GM10266 (cell line): ENCODE results near the gene MGLL.
"Not testable (repeated sequence)": the region's sequence is repeated elsewhere in the genome, so short reads cannot be mapped to it uniquely, and the experiment has no call there.

Experiments
- DNase-seq: peaks from one replicate; pipeline ENCODE4 v3.0.0; 2012; ENCODE audit errors: extremely low spot score
- TF ChIP-seq, protein P1 (sequence below): IDR thresholded peaks from 2 replicates; pipeline ENCODE4 v1.5.1; 2012; ENCODE audit warnings: mild to moderate bottlenecking, low read depth; ENCODE audit not compliant: control insufficient read depth, insufficient read depth; ENCODE audit errors: missing control alignments

MGLL gene

GRCh38 chr3:127707851-127708411 lies 114.4 kb downstream of the MGLL start:
- TF ChIP-seq, protein P1, sequence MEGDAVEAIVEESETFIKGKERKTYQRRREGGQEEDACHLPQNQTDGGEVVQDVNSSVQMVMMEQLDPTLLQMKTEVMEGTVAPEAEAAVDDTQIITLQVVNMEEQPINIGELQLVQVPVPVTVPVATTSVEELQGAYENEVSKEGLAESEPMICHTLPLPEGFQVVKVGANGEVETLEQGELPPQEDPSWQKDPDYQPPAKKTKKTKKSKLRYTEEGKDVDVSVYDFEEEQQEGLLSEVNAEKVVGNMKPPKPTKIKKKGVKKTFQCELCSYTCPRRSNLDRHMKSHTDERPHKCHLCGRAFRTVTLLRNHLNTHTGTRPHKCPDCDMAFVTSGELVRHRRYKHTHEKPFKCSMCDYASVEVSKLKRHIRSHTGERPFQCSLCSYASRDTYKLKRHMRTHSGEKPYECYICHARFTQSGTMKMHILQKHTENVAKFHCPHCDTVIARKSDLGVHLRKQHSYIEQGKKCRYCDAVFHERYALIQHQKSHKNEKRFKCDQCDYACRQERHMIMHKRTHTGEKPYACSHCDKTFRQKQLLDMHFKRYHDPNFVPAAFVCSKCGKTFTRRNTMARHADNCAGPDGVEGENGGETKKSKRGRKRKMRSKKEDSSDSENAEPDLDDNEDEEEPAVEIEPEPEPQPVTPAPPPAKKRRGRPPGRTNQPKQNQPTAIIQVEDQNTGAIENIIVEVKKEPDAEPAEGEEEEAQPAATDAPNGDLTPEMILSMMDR = no peak
- no peak for DNase-seq

DNA sequence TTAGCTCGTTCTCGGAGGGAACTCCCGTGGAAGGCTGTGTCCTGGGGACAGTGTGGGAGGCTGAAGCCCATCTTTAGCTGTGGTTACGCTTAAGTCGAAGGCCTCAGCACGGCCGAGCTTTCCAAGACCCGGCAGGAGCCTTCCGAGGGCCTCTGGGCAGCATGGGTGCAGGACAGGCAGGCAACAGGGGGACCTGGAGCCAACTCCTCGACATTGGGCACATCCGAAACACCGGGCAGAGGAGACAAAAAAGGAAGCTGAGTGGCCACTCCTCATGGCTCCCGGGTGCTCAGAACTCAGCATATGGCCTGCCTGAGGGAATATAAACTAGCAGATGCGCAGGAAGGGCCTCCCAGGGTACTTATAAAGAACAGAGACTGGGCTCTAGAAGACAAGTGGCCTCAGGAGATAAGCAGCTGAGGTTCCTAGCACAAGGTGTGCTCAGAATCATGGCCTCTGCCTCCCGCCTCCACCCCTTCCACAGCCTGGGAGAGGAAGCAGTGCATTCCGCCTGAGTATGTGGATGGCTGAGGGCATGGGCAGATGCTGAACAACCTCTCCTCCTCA lies 115.4 kb downstream of the MGLL start:
- DNase-seq = no peak
- TF ChIP-seq, protein P1 = no peak

- TF ChIP-seq, protein P1 = no peak
- DNase-seq = no peak
Measured at GRCh38 chr3:127706312-127706711, 116.0 kb downstream of the MGLL start.

GRCh38 chr3:127704840-127705239 lies 117.5 kb downstream of the MGLL start:
- not testable (repeated sequence) for DNase-seq

DNA sequence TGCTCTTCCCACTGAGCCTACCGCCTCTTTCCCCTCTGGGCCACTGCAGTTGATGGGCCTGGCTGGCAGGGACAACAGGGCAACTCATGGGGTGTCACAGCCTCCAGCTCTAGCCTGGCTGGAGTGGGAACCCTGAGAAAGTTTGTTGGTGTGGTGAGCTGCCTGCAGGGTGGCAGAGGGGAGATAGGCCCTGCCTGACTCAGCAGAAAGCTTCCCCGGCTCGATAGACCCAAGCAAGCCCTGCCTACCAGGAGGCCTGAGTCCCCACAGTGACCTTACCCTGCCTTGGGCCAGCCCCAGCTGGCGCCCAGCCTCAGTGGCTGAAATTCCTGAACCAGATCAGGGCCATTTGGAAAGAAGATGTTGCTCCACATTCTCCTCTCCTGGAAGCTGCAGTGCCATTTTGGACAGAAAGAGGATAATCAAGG lies 120.2 kb downstream of the MGLL start:
- no peak for DNase-seq
- TF ChIP-seq, protein P1 = no peak

DNA sequence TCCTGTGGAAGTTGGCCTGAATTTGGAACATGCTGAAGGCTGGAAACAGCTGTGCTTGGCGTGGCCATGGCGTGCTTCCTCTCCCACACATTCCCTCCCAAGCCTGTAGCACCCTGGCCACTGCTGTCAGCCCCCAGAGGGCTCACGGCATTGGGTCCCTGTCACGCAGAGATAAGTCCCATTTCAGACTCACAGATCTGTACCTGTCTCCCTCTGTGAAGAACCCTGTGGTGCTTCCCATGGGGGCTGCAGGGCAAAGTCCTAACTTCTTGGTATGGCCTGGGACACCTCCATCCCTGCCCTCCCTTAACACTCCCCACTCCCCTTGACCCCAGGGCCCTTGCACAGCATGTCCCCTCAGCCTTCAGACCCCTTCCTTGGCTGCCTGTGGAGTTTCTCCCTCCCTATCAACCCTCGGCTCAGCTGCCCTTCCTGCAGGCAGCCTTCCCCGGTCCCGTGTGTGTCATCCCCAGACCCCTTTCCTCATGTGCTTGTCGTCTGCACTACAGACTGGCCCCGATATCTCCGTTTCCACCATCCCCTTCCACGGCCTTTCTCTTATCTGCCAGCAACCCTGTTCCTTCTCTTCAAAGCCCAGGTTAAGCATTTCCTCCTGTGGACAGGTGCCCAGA lies 120.9 kb downstream of the MGLL start:
- TF ChIP-seq, protein P1 = no peak
- no peak for DNase-seq

DNA sequence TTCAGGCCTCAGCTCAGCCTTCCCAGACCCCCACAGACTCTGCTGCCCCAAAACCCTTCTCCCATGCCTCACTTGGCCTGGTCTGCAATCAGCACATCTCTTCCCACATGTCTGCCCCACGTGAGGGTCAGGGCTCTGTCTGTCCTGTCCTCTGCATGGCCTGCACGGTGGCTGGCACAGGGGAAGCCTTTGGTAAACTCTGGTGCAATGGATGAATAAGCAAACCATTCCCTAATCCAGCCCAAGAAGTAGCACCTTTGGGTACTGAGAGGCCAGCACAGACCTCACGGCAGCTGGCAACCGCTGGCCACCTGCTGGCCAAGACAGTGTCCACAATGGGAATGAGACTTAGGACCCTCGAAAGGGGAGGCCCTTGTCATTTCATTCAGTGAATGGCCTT lies 121.9 kb downstream of the MGLL start:
- no peak for DNase-seq
- TF ChIP-seq, protein P1 = no peak
